Epidermal melanocyte (primary cell): Measurements from ENCODE around the gene DNER.
"Not testable (repeated sequence)": the region's sequence is repeated elsewhere in the genome, so short reads cannot be mapped to it uniquely, and the experiment has no call there.

ENCODE experiments used
- DNase-seq: peaks from one replicate; pipeline ENCODE4 v3.0.0; 2011; ENCODE audit warnings: low spot score; ENCODE audit not compliant: insufficient read length

Gene DNER

DNA sequence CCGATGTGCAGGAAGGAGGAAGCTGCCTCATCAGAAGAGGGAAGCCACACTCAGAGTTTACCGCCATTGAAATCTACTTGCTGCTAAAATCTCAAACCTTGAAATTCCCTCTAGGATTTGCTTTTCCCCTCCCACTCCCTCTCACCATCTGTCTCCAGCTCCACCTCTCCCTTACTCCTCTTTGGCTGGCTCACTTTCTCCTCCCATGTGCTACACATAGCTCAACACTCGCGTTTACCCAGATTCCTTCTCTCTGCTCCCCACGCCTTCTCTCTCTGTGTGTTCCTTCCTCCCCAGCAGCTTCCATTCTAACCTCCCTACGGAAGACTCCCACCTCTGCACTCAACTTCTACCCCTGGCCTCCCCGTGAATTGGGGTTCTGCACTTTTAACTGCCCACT, 143.1 kb downstream of the DNER start:
- DNase-seq: no peak

DNA sequence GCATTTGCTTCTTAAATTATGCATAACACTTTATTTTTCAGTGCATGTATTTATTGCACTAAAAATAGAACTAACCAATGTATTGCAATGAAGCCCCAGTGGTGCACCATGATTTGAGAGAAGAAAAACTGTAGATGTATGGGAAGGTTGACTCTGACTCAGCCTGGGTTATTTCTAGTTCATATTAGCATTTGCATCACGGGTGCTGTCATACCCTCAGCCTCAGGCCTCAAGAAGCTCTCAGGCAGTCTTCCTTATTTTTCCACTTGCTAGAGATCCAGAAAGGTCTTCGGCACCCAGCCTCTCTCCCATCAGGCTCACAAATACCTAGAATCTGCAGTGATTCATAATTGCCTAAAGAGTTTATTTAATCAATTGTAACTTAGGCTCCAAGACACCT, 148.0 kb downstream of the DNER start:
- no peak for DNase-seq

DNA sequence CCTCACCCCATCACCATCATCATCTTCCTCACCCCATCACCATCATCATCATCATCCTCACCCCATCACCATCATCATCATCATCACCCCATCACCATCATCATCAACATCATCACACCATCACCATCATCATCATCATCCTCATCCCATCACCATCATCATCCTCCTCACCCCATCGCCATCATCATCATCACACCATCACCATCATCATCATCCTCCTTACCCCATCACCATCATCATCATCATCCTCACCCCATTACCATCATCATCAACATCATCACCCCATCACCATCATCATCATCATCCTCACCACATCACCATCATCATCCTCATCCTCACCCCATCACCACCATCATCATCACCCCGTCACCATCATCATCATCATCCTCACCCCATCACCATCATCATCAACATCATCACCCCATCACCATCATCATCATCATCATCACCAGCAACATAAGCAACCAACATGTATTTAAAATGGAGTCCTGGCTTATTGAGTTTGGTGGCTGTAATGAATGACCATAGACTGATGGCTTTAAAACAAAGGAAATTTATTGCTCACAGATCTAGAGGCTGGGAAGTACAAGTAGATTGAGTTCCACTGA, 150.0 kb downstream of the DNER start:
- no peak for DNase-seq

DNA sequence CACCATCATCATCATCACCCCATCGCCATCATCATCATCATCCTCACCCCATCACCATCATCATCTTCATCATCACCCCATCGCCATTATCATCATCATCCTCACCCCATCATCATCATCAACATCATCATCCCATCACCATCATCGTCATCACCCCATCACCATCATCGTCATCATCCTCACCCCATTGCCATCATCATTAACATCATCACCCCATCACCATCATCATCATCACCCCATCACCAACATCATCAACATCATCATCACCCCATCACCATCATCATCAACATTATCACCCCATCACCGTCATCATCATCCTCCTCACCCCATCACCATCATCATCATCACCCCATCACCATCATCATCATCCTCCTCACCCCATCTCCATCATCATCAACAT, 151.0 kb downstream of the DNER start:
- no peak for DNase-seq

DNA sequence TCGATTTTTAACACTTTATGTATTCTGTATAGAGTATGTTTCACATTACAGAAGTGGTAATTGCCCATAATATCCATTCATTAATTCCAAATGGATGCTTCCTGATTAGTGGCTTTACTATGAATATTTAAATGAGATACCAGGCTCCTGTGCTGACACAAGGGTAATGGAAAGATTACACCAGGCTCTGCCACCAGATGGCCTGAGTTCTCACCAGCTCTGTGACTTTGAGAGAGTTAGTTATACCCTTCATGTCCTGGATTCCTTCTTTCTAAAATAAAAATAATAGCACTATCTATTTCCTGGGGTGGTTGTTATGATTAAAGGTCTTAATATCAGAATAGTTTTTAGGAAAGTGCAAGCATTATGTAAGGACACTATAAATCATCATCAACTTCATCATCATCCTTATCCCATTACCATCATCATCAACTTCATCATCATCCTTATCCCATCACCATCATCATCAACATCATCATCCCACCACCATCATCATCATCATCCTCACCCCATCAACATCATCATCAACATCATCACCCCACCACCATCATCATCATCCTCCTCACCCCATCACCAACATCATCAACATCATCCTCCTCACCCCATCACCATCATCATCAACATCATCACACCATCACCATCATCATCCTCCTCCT, 151.8 kb downstream of the DNER start:
- no peak for DNase-seq

DNA sequence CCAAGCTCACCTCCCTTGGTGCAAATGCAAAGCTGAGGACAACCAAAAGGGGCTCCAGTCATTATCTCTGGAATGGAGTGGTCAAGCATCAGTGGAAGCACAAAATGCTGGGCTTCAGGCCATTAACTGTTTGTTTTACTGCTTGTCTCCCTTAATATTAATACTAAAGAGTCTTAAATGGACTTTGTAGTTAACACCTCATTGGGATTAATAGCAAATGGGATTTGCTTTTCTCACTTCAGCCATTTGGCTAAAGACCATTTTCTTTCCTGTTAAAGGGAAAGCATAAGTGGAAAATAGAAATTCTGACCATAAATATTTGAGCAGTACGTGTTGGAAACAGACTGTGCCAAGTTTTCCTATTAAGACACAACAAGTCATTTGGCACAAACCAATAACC, 154.4 kb downstream of the DNER start:
- no peak for DNase-seq

DNA sequence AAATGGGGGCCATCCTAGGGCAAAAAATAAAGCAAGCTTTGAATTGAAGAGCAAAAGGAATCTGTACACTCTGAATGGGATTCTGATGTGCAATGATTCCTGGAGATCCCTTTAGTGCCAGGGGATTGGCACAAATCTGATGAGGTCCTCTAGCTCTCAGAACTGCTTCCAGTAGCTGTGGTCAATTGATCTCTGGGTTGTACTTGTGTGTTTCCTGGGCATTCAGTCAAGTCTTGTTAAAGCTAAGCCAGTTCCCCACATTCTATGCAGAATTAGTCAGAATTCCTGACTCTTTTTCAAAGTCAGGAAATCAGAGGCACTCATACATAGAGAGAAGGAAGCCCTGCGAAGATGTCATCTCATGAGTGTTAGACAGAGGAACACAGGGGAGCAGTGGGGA, 161.3 kb downstream of the DNER start:
- DNase-seq: no peak

DNA sequence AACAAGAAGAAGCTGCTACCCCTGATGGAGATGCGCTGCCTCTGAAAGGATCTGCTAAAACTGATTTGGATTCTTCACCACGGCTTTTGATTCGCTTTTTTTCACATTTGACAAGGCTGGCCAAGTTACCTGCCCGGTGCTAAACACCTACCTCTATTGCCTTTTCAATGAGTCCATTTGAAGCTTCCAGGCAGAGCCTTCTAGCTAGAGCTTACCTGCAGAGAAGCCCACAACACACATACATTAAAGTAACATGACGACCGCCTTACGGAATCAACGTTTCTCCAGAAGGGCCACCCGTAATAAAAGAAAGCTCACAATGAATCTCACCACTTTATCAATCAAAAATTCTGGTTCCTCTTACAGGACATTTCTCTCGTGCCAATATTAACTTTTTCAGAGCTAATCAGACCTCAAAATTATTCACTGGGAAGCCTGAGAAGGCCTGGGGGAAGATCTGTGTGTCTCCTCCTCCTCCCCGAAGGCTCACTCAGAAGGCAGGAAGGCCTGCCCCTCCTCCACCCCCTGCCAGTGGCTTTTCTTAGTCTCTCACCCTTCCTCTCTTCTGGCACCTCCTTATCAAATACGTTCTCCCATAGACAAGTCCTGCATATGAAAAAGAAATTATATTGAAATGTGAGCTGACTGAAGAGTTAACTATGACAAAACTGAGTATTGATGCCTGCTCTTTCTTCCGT, 171.0 kb downstream of the DNER start:
- DNase-seq: no peak

DNA sequence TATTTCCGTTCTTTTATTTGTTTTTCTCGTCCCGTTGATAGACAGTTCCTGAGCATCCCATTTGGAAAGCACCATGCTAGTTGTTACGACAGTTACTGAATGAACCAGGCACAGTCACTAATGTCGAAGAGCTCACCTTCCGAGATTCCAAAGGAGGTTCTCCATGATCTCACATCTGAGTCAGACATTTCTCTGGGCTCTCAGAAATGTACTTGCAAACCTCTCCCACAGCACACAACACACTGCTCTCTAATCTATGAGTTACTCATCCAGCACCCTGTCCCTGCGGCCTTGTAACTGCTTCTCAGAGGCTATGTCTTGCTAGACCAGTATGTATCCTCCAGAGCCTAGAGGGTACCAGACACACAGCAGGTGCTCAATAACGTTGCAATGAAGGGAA, 174.7 kb downstream of the DNER start:
- no peak for DNase-seq

DNA sequence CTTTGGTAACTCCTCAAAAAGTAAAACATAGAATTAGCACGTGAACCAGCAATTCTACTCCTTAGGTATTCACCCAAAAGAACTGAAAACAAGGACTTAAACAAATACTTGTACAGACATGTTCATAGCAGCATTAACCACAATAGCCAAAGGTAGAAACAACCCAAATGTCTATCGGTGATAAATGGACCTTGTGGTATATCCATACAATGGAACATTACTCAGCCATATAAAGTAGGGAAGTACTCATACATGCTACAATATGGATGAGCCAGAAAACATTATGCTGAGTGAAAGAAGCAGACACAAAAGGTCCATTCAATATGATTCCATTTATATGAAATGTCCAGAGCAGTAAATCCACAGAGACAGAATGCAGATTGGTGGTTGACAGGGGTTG, 182.8 kb downstream of the DNER start:
- DNase-seq: no peak

DNA sequence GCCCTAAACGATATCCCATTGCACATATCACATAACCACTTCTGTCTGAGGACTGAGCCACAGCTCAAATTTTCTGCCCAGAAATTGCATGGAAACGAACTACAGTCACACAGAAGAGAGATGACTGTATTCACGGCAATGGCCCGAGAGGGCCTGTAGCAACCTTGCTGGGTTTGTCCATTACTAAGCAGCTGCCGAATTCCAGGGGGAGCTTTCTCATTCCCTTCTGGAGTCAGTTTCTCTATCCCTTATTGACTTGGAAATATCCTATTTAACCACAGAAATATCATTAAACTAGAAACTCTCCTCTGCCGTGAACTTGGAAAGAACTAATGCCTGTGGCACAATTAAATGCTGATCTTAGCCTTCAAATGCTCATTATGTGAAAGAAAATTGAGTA, 183.9 kb downstream of the DNER start:
- no peak for DNase-seq

DNA sequence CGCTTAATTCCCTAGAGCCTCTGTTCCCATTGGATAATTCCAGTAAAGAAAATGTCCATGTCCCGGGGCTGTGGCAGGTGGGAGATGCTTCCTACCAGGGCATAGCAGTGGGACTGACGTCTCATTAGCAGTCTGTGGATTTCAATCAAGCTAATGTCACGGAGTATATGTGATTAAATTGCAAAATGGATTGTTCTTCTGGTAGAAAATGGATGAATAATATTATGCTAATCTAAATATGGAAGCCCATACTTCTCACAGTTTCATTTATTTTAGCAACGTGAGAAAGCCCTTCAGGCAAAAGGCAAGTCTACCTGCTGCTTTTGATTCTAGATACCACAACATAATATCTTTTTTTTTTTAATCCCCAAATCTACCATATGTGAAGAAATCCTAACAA, 185.5 kb downstream of the DNER start:
- DNase-seq: no peak

DNA sequence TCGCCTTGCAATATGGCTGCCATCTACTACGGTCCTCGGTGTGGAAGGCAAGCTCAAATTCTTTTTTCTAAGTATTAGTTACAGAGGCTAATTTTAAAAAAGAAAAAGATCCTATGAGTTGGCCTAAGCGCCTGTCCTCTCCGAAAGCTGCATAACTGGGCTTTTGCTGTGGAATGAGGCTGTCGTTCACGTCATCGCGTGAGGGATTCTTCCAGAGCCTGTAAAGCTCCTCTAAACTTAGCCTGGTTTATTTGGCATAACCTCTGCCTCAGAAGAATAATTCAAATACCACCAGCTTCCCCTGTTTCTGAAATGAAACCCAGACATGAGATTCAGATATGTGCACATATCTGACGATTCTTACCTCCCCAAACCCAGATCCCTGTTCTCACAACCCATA, 187.4 kb downstream of the DNER start:
- no peak for DNase-seq

DNA sequence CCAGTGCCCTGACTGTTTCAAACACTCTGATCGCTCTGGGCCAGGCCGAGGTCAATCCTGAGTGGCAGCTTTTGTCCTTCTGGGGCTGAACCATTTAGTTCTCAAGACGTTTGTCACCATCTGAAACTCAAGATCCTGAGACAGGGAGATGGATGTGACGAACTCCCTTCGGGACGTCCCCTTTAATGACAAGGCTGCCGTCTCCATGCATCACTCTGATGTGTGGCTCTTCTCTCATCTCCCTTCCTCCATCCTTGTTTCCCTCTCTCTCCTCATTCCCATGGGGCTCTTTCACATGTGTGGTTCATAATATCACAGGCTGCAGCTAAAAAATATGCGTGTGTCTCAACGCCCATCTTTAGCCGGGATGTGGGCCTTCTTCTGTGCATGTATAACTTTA, 189.6 kb downstream of the DNER start:
- no peak for DNase-seq

DNA sequence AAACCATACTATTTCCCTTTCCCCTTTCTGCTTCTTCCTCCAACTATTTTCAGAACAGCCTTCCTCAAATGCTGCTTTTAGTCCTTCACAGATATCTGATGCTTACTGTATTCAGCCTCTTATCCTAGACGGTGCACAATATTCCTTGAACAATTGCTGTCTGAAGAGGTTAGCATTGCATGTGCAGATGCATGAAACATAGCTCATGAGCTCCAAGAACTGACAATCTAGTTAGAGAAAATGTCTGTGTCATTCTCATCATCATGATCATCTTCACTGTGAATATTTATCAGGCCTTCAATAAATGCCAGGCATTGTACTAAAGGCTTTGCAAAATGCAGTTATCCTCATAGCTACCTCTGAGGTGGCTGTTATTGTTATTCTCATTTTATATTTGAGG, 190.7 kb downstream of the DNER start:
- no peak for DNase-seq

DNA sequence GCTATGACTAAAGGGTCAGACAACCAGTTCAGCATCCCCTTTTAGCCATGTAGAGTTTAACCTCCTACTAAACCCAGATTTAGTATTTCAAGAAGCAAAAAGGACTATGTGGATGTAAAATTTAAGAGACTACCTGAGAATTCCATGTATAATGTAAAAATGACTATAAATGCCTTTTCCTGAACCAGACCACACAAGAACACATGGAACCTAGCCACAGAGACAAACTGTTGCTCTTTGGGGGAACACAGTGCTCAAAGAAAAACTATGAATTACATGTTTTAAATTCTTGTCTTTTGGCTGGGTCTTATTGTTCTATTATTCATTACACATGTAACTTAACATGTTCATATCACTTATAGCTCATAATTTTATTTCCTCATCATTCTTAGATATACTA, 192.8 kb downstream of the DNER start:
- no peak for DNase-seq

DNA sequence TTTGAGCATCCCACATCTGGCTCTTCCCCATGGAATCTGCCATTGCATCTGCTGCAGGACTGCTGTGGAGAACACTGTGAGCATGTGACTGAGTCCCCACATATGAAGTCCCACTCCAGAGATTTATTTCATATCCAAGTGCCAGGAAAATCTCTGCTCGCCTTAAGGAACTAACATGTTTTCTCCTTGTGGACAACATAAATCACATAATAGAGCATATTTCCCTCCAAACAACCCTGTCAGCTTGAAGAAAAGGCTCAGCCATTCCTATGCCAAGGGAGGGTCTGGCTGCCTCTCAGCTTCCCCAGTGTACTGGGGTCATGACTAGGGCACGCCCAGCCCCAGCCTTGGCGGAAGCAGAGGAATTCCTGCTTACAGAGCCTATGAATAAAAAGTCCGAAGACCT, 193.7 kb downstream of the DNER start:
- DNase-seq: no peak

DNA sequence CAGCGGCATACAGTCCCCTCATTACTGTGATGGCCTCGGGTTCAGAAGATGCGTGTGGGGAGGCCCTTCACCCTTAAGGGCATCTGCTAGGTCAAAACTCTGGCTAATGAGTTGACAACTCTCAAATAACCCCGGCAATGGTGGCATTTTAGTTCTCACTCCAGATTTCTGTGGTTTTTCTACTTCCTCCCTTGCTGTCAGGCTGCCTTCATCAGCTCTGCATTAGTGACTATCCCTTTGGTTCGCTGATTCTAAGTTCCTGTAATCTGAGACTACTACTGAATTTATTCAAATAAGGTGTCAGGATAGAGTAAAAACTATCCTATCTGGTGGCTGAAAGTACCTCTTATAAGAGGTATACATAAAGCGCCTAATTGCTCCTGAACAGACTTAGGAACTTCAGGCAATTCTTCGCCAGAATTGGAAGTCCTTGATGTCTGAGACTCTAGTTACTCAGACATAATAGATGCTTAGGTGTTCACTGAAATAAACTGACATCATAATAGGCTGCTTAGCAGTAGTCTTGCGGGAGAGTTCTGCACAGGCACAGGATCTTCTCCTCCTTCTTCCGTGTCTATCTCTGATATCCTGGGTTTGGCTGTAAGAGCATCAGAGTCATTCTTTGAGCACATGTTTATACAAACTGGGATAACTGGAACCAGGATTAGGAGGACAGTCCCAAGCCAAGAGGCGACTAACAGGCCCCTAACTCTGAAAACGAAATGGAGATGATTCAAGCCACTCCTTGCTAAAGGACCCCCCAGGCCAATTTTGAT, 194.5 kb downstream of the DNER start:
- DNase-seq: no peak

DNA sequence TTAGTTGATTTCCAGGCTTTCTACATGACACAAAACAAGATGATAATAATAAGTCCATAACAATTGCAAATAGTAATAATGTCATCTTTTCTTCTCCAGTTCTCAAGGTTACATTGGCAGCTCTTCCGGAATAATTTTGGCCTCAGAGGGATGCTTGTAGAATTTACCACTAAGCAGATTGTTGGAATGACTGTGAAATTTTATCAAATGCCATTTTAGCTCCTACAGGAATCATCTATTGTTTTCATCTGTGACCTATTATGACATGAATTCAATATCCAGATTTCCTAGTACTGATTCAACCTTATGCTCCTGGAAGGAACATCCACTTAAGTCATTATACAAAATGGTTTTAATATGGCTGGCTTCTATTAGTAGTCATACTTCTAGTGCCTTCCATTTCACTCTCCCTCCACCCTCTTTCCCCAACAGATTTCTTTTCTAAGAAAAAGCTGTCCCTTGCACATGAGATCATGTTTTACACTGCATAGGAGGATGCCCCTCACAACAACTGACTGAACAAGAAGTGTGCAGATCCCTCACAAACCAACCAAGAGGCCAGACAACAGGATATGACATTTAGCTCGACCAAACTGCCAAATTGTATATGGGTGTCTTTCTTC, 200.0 kb downstream of the DNER start:
- no peak for DNase-seq

DNA sequence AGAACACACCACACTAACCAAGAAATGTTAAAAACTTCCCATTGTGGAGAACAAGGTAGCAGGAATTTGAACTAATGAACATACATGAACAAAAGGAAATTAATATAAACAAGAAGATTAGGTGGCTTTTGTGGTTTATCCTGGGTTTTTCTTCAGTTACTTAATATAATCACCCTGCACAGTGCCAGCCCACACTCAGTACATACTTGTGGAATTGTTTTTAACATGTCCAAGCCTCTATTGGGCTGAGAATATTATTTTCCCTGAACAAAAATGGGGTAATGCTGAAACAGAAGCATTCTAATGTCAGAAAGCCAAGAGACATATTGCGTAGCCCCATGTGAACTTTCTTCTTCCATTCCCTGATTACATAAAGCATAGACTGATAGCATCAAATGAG, 202.8 kb downstream of the DNER start:
- no peak for DNase-seq

DNA sequence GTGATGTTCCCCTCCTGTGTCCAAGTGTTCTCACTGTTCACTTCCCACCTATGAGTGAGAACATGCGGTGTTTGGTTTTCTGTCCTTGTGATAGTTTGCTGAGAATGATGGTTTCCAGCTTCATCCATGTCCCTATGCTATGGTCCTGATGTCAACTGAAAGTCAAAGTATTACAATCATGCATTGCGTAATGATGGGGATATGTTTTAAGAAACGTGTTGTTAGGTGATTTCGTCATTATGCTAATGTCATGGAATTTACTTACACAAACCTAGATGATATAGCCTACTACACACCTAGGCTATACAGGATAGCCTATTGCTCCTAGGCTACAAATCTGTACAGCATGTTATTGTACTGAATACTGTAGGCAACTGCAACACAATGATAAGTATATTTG, 207.7 kb downstream of the DNER start:
- not testable (repeated sequence) for DNase-seq
